ENCODE measurements around the gene NAPA.
"Not testable (repeated sequence)": the region's sequence is repeated elsewhere in the genome, so short reads cannot be mapped to it uniquely, and the experiment has no call there.

NAPA gene

GRCh38 chr19:47486900-47487299 is 28.0 kb downstream of the NAPA start:
- H3K4me1 ChIP-seq (ENCODE audit: insufficient read depth, low read length, severe bottlenecking) = peaks cover 23% of the 10 kb centered on the region

GRCh38 chr19:47486220-47486619 is 28.6 kb downstream of the NAPA start:
- not testable (repeated sequence) for H3K4me3 ChIP-seq (ENCODE audit: low read depth, low read length, poor library complexity, severe bottlenecking); H3K9me2 ChIP-seq (ENCODE audit: low read depth, low read length); H3K27me3 ChIP-seq (ENCODE audit: insufficient read depth, low read length); H3F3A ChIP-seq (ENCODE audit: insufficient read depth, low read length); H3K9ac ChIP-seq (ENCODE audit: low read length); H3K9me3 ChIP-seq (ENCODE audit: low read length); H2AFZ ChIP-seq (ENCODE audit: low read length); H3K27ac ChIP-seq (ENCODE audit: low read depth, low read length, poor library complexity, severe bottlenecking); H3K4me2 ChIP-seq (ENCODE audit: low read length); H4K20me1 ChIP-seq (ENCODE audit: insufficient read depth, low read length); H3K79me2 ChIP-seq (ENCODE audit: insufficient read depth, low read length)
- peaks cover 29% of the 10 kb centered on the region; the same call in 1 of the 2 replicates for H3K36me3 ChIP-seq (ENCODE audit: insufficient read depth, low read length)
- H3K4me1 ChIP-seq (ENCODE audit: insufficient read depth, low read length, severe bottlenecking) = peaks cover 23% of the 10 kb centered on the region

More at GRCh38 chr19:47486900-47487299, 28.0 kb downstream of the NAPA start:
- H3K36me3 ChIP-seq (ENCODE audit: insufficient read depth, low read length) = peaks cover 29% of the 10 kb centered on the region; the same call in 1 of the 2 replicates
- peak overlapping the region; percentile 2 for H3K27ac ChIP-seq (ENCODE audit: low read depth, low read length, poor library complexity, severe bottlenecking)
- H3F3A ChIP-seq (ENCODE audit: insufficient read depth, low read length) = no peaks in the 10 kb centered on the region
- H3K9me2 ChIP-seq (ENCODE audit: low read depth, low read length) = no peaks in the 10 kb centered on the region
- no peak overlapping the region for H2AFZ ChIP-seq (ENCODE audit: low read length)
- no peak overlapping the region for H3K4me3 ChIP-seq (ENCODE audit: low read depth, low read length, poor library complexity, severe bottlenecking)
- H3K9me3 ChIP-seq (ENCODE audit: low read length) = no peaks in the 10 kb centered on the region
- no peaks in the 10 kb centered on the region for H3K79me2 ChIP-seq (ENCODE audit: insufficient read depth, low read length)
- H4K20me1 ChIP-seq (ENCODE audit: insufficient read depth, low read length) = no peaks in the 10 kb centered on the region
- no peaks in the 10 kb centered on the region for H3K27me3 ChIP-seq (ENCODE audit: insufficient read depth, low read length)
- H3K9ac ChIP-seq (ENCODE audit: low read length) = no peak overlapping the region
- no peak overlapping the region for H3K4me2 ChIP-seq (ENCODE audit: low read length)
- no peak for TF ChIP-seq EZH2 (IDR thresholded peaks at IDR 0.05; ENCODE audit: borderline replicate concordance, low read length)
- no peak for TF ChIP-seq CTCF (IDR thresholded peaks at IDR 0.05; ENCODE audit: low read length)

- Histone ChIP-seq H3K9me3 (ENCODE audit: low read length) (no peaks in the 10 kb centered on the region), H3K9ac (ENCODE audit: low read length) (peak overlapping the region; percentile 100), H3K36me3 (ENCODE audit: insufficient read depth, low read length) (peaks cover 20% of the 10 kb centered on the region; the same call in 1 of the 2 replicates), H3K4me3 (ENCODE audit: low read depth, low read length, poor library complexity, severe bottlenecking) (peak overlapping the region; percentile 96), H4K20me1 (ENCODE audit: insufficient read depth, low read length) (no peaks in the 10 kb centered on the region), H2AFZ (ENCODE audit: low read length) (no peak overlapping the region), H3K27ac (ENCODE audit: low read depth, low read length, poor library complexity, severe bottlenecking) (peak overlapping the region; percentile 78), H3K27me3 (ENCODE audit: insufficient read depth, low read length) (no peaks in the 10 kb centered on the region), H3K79me2 (ENCODE audit: insufficient read depth, low read length) (no peaks in the 10 kb centered on the region), H3F3A (ENCODE audit: insufficient read depth, low read length) (no peaks in the 10 kb centered on the region), H3K4me1 (ENCODE audit: insufficient read depth, low read length, severe bottlenecking) (peaks cover 23% of the 10 kb centered on the region), H3K9me2 (ENCODE audit: low read depth, low read length) (no peaks in the 10 kb centered on the region), H3K4me2 (ENCODE audit: low read length) (peak overlapping the region; percentile 100)
- TF ChIP-seq EZH2 (IDR thresholded peaks at IDR 0.05; ENCODE audit: borderline replicate concordance, low read length) (no peak), CTCF (IDR thresholded peaks at IDR 0.05; ENCODE audit: low read length) (no peak)
Measured at GRCh38 chr19:47485210-47485609, 29.7 kb downstream of the NAPA start.
